ENCODE results near the gene WBP1L.

Gene WBP1L

GRCh38 chr10:102743078-102743587 is 615 bp upstream of the WBP1L start:
- no peak for DNase-seq (ENCODE audit: low spot score)
- TF ChIP-seq CTCF (IDR thresholded peaks at IDR 0.05; ENCODE audit: extremely low read depth, insufficient read depth, missing control alignments) = no peak
- in situ Hi-C loops (cut with MboI; ENCODE audit: low pct_unique_long_range_greater_than_20kb, low sequenced_read_pairs, unreplicated experiment) = no loop called here

- no peak for TF ChIP-seq CTCF (IDR thresholded peaks at IDR 0.05; ENCODE audit: extremely low read depth, insufficient read depth, missing control alignments)
- in situ Hi-C loops (cut with MboI; ENCODE audit: low pct_unique_long_range_greater_than_20kb, low sequenced_read_pairs, unreplicated experiment) = no loop called here
- DNase-seq (ENCODE audit: low spot score) = no peak
These were observed 765 bp downstream of the WBP1L start for GRCh38 chr10:102744374-102745051.

GRCh38 chr10:102745157-102745556 is 1.4 kb downstream of the WBP1L start:
- TF ChIP-seq CTCF (IDR thresholded peaks at IDR 0.05; ENCODE audit: extremely low read depth, insufficient read depth, missing control alignments) = no peak
- DNase-seq (ENCODE audit: low spot score) = no peak
- in situ Hi-C loops (cut with MboI; ENCODE audit: low pct_unique_long_range_greater_than_20kb, low sequenced_read_pairs, unreplicated experiment) = no loop called here

GRCh38 chr10:102752266-102752930 is 8.7 kb downstream of the WBP1L start:
- no peak for TF ChIP-seq CTCF (IDR thresholded peaks at IDR 0.05; ENCODE audit: extremely low read depth, insufficient read depth, missing control alignments)
- in situ Hi-C loops (cut with MboI; ENCODE audit: low pct_unique_long_range_greater_than_20kb, low sequenced_read_pairs, unreplicated experiment) = no loop called here

GRCh38 chr10:102752934-102753664 is 9.4 kb downstream of the WBP1L start:
- in situ Hi-C loops (cut with MboI; ENCODE audit: low pct_unique_long_range_greater_than_20kb, low sequenced_read_pairs, unreplicated experiment) = no loop called here
- DNase-seq (ENCODE audit: low spot score) = peak; percentile 45

More at GRCh38 chr10:102752266-102752930, 8.7 kb downstream of the WBP1L start:
- no peak for DNase-seq (ENCODE audit: low spot score)

More at GRCh38 chr10:102752934-102753664, 9.4 kb downstream of the WBP1L start:
- TF ChIP-seq CTCF (IDR thresholded peaks at IDR 0.05; ENCODE audit: extremely low read depth, insufficient read depth, missing control alignments) = peak; percentile 48
